Endodermal cell (in vitro differentiated cells): ENCODE results near the gene BAX. TPM values are rescaled to one million over a fixed set of nuclear protein-coding genes. Genes with fewer than 3 reads are reported as not detected.
A peak's percentile ranks its signal among the peaks of the same experiment; 100 is the strongest.

Experiments
- DNase-seq: peaks from one replicate; pipeline ENCODE4 v3.0.0-alpha.2; 2017
- H3K27ac ChIP-seq: 2 replicates; pipeline ENCODE4 v1.5.1; 2013; ENCODE audit warnings: mild to moderate bottlenecking, low read depth, low read length, moderate library complexity
- H3K27me3 ChIP-seq: 2 replicates; pipeline ENCODE4 v1.6.1; 2013; ENCODE audit warnings: mild to moderate bottlenecking, low read length, moderate library complexity; ENCODE audit not compliant: insufficient read depth, control insufficient read depth, poor library complexity, severe bottlenecking
- H3K36me3 ChIP-seq: 2 replicates; pipeline ENCODE4 v1.7.0; 2013; ENCODE audit warnings: mild to moderate bottlenecking, low read length, moderate library complexity; ENCODE audit not compliant: control insufficient read depth, insufficient read depth
- H3K4me1 ChIP-seq: one replicate; pipeline ENCODE4 v1.7.0; 2013; ENCODE audit warnings: low read length; ENCODE audit not compliant: control insufficient read depth, insufficient read depth
- H3K4me3 ChIP-seq: 2 replicates; pipeline ENCODE4 v1.5.1; 2013; ENCODE audit warnings: mild to moderate bottlenecking, low read length, moderate library complexity
- H3K9ac ChIP-seq: 2 replicates; pipeline ENCODE4 v1.6.1; 2013; ENCODE audit warnings: mild to moderate bottlenecking, low read length, moderate library complexity; ENCODE audit not compliant: poor library complexity, severe bottlenecking; ENCODE audit errors: extremely low read depth
- H3K9me3 ChIP-seq: 2 replicates; pipeline ENCODE4 v1.6.1; 2013; ENCODE audit warnings: mild to moderate bottlenecking, low read length, moderate library complexity; ENCODE audit not compliant: control insufficient read depth
- H3K27ac Mint-ChIP-seq: 2 replicates; pipeline ENCODE4 v1.8.0; 2020; ENCODE audit warnings: mixed read lengths
- H3K27me3 Mint-ChIP-seq: 2 replicates; pipeline ENCODE4 v1.8.0; 2021; ENCODE audit warnings: mild to moderate bottlenecking, mixed read lengths; ENCODE audit not compliant: insufficient read depth
- H3K36me3 Mint-ChIP-seq: 2 replicates; pipeline ENCODE4 v1.8.0; 2020; ENCODE audit warnings: low read depth, mixed read lengths
- H3K4me1 Mint-ChIP-seq: 2 replicates; pipeline ENCODE4 v1.8.0; 2020; ENCODE audit warnings: mixed read lengths
- H3K4me3 Mint-ChIP-seq: 2 replicates; pipeline ENCODE4 v1.8.0; 2020; ENCODE audit warnings: mild to moderate bottlenecking, moderate library complexity, mixed read lengths
- H3K9me3 Mint-ChIP-seq: 2 replicates; pipeline ENCODE4 v1.8.0; 2020; ENCODE audit warnings: mild to moderate bottlenecking, mixed read lengths
- CTCF ChIP-seq: fragments of 200-600 bp; sonication (generic); conservative IDR thresholded peaks from 2 replicates; pipeline ENCODE4 v1.5.0; 2021; ENCODE audit warnings: antibody characterized with exemption, mild to moderate bottlenecking
- WGBS, 2 experiments: methylation state at CpG; one replicate each; pipeline versions ENCODE4 v1.1.5 to v1.1.7; 2013; ENCODE audit warnings: missing lambda C conversion rate in 2 of 2, mixed read lengths in 1 of 2; ENCODE audit not compliant: insufficient coverage in 1 of 2, insufficient read length in 1 of 2; 5-methylcytosine and 5-hydroxymethylcytosine counted together
- total RNA-seq, 2 donors: library from RNA; stranded (reverse); fragmentation: NEBNext Ultra II Directional in 1 of 2; extraction: Animal tissue kit (Norgen Biotek cat#: 25700) in 1 of 2; gene quantifications; 2 replicates in 1 of 2; 3 replicates in 1 of 2; pipeline ENCODE4 v1.2.1, GENCODE V29; 2021

Gene BAX
- total RNA-seq, 2 donors from 2014 or later, result 172 to 184 TPM

GRCh38 chr19:48933382-48933932 is 21.2 kb upstream of the BAX start, which contains the start of gene DHDH:
DHDH (plus strand) TSS chr19:48933699; CDS start chr19:48933722, 23 bp downstream.
- H3K4me3 ChIP-seq, result peak within 1 kb of the TSS; percentile 81
- peaks cover 15% of the 10 kb centered on the region for H3K4me1 Mint-ChIP-seq
- H3K9me3 Mint-ChIP-seq, result no peaks in the 10 kb centered on the region
- no peak for TF ChIP-seq CTCF
- H3K4me1 ChIP-seq, result no peaks in the 10 kb centered on the region
- WGBS, 2 experiments, result 0% methylated on average over 3 to 40 of the region's 43 CpGs
- no peaks in the 10 kb centered on the region for H3K36me3 Mint-ChIP-seq
- no peaks in the 10 kb centered on the region for H3K36me3 ChIP-seq
- H3K9me3 ChIP-seq, result no peaks in the 10 kb centered on the region
- peak within 1 kb of the TSS; percentile 68 for H3K27ac Mint-ChIP-seq
- H3K9ac ChIP-seq, result no peak within 1 kb of the TSS
- DNase-seq, result peak; percentile 98
- peak within 1 kb of the TSS; percentile 56 for H3K4me3 Mint-ChIP-seq
- peaks cover 30% of the 10 kb centered on the region for H3K27me3 ChIP-seq
- H3K27me3 Mint-ChIP-seq, result peaks cover 39% of the 10 kb centered on the region
- no peak within 1 kb of the TSS for H3K27ac ChIP-seq

- Histone ChIP-seq H3K36me3 (no peaks in the 10 kb centered on the region), H3K9ac (no peak overlapping the region), H3K9me3 (no peaks in the 10 kb centered on the region), H3K4me1 (no peaks in the 10 kb centered on the region), H3K27me3 (peaks cover 30% of the 10 kb centered on the region), H3K4me3 (no peak overlapping the region), H3K27ac (no peak overlapping the region)
- WGBS, 2 experiments, result 84 to 90% methylated on average over 14 to 19 of the region's 19 CpGs
- peaks cover 39% of the 10 kb centered on the region for H3K27me3 Mint-ChIP-seq
- peak; percentile 56 for TF ChIP-seq CTCF
- no peaks in the 10 kb centered on the region for H3K9me3 Mint-ChIP-seq
- DNase-seq, result peak; percentile 78
- peaks cover 15% of the 10 kb centered on the region for H3K4me1 Mint-ChIP-seq
- no peaks in the 10 kb centered on the region for H3K36me3 Mint-ChIP-seq
- no peak overlapping the region for H3K27ac Mint-ChIP-seq
- no peak overlapping the region for H3K4me3 Mint-ChIP-seq
Measured at GRCh38 chr19:48934837-48935236, 19.8 kb upstream of the BAX start.

- Mint-ChIP-seq H3K9me3 (peaks cover 4% of the 10 kb centered on the region), H3K4me1 (peaks cover 15% of the 10 kb centered on the region), H3K27me3 (peaks cover 38% of the 10 kb centered on the region), H3K4me3 (no peak overlapping the region), H3K27ac (no peak overlapping the region), H3K36me3 (no peaks in the 10 kb centered on the region)
- no peaks in the 10 kb centered on the region for H3K4me1 ChIP-seq
- TF ChIP-seq CTCF, result no peak
- H3K9me3 ChIP-seq, result no peaks in the 10 kb centered on the region
- H3K27ac ChIP-seq, result no peak overlapping the region
- 95 to 98% methylated on average over 25 of the region's 25 CpGs for WGBS, 2 experiments
- DNase-seq, result no peak
- H3K4me3 ChIP-seq, result no peak overlapping the region
- H3K27me3 ChIP-seq, result peaks cover 30% of the 10 kb centered on the region
- no peak overlapping the region for H3K9ac ChIP-seq
- no peaks in the 10 kb centered on the region for H3K36me3 ChIP-seq
Measured at GRCh38 chr19:48935864-48936263, 18.8 kb upstream of the BAX start.
